Ovary (tissue), 9 donors: ENCODE results near the gene TMEM185B. TPM values are rescaled to one million over a fixed set of nuclear protein-coding genes. Genes with fewer than 3 reads are reported as not detected.

Experiments
- DNase-seq, 5 donors: peaks; one replicate each; pipeline ENCODE4 v3.0.0-alpha.2; 2019 to 2020
- H3K27ac ChIP-seq, 2 donors: fragments of 200-600 bp; one replicate each; pipeline versions ENCODE4 v1.5.1 to v1.8.0; 2019 to 2022
- H3K27me3 ChIP-seq: fragments of 200-600 bp; one replicate; pipeline ENCODE4 v1.8.0; 2022
- H3K36me3 ChIP-seq: fragments of 200-600 bp; sonication (generic); one replicate; pipeline ENCODE4 v1.5.1; 2019
- H3K4me1 ChIP-seq: one replicate; pipeline ENCODE4 v1.8.1; 2013; ENCODE audit warnings: mild to moderate bottlenecking, moderate library complexity; ENCODE audit not compliant: insufficient read depth
- H3K4me3 ChIP-seq: fragments of 200-600 bp; sonication (generic); one replicate; pipeline ENCODE4 v1.5.1; 2017
- H3K9me3 ChIP-seq, 2 donors: fragments of 200-600 bp in 1 of 2; sonication (generic) in 1 of 2; one replicate each; pipeline versions ENCODE4 v1.5.1 to v1.8.1; 2013 to 2019; ENCODE audit warnings: mild to moderate bottlenecking in 1 of 2, moderate library complexity in 1 of 2
- EP300 ChIP-seq: sonication (generic); formaldehyde crosslinking; IDR thresholded peaks from one replicate; pipeline ENCODE4 v1.6.1; 2017; ENCODE audit warnings: antibody characterized with exemption
- WGBS, 3 donors: extraction: QIAGEN DNeasy Blood & Tissue Kit in 1 of 3; methylation state at CpG; one replicate each; pipeline versions ENCODE4 v1.1.5 to v1.1.7; 2013 to 2017; 5-methylcytosine and 5-hydroxymethylcytosine counted together
- intact Hi-C, 4 donors: fragments of 100-400 bp; cut with DNase I; formaldehyde crosslinking; loops; one replicate each; pipeline versions ENCODE4 v1.11.0 to v1.15.1; 2022 to 2023
- polyA plus RNA-seq, 2 donors: library from polyadenylated mRNA; stranded (reverse); fragments of 200-250 nt in 1 of 2; fragments of 350-450 nt in 1 of 2; fragmentation: Illumina TruSeq in 1 of 2; extraction: RNeasy Lipid Tissue Mini Kit (QIAGEN cat#74804) in 1 of 2; gene quantifications; one replicate each; pipeline ENCODE4 v1.2.3, GENCODE V29; 2013 to 2014
- small RNA-seq: library from RNA; depleted of rRNA; stranded (forward); fragments of <200 nt; gene quantifications from one replicate; pipeline ENCODE3, GENCODE V24; 2016
- total RNA-seq, 7 donors: library from RNA; depleted of rRNA in 2 of 7; stranded (reverse); fragments of >200 nt in 2 of 7; fragmentation: NEBNext Ultra II Directional in 3 of 7; extraction: Animal tissue kit (Norgen Biotek cat#: 25700) in 3 of 7; gene quantifications; one replicate each; pipeline versions ENCODE4 v1.1.0 to v1.2.4, GENCODE V29; 2016 to 2023
- TF ChIP-seq, protein P1 (sequence below), 3 donors: fragments of 450-650 bp in 2 of 3; fragments of 200-600 bp in 1 of 3; IDR thresholded peaks; one replicate each; pipeline versions ENCODE4 v1.5.1 to v1.8.0; 2016 to 2022; ENCODE audit warnings: antibody characterized with exemption in 3 of 3, mild to moderate bottlenecking in 1 of 3
- donor health status: DM: no; HTN: no; CAD: no; lungs with moderate emphysema.
- donor health status: DM: no; HTN: no; CAD: no.
- donor health status: Bipolar disorder and iron deficiency.
- donor health status: DM: yes; HTN: yes; CAD: no.
- donor health status: DM: no; HTN: no; CAD: no.
- donor health status: DM: yes; HTN: yes; CAD: no.

TMEM185B gene
- total and polyA plus RNA-seq, 9 donors, result 6.4 to 26.0 (median 14.5) TPM

GRCh38 chr2:120174963-120175581 lies 48.1 kb downstream of the TMEM185B start:
- 15 to 19% (median 18%) methylated on average over 6 of the region's 6 CpGs for WGBS, 3 donors
- H3K4me1 ChIP-seq, result no peaks in the 10 kb centered on the region
- H3K36me3 ChIP-seq, result no peaks in the 10 kb centered on the region
- intact Hi-C loops, result loop anchor here in 3 of 4 donors (5.0 to 10.0 kb wide), 6 partner anchors 137 to 533 kb away; no protein-coding TSS in a partner anchor
- H3K4me3 ChIP-seq, result no peak overlapping the region
- no peaks in the 10 kb centered on the region for H3K9me3 ChIP-seq
- peak overlapping the region in 1 of 2 donors; percentile 47 for H3K27ac ChIP-seq
- TF ChIP-seq, protein P1, sequence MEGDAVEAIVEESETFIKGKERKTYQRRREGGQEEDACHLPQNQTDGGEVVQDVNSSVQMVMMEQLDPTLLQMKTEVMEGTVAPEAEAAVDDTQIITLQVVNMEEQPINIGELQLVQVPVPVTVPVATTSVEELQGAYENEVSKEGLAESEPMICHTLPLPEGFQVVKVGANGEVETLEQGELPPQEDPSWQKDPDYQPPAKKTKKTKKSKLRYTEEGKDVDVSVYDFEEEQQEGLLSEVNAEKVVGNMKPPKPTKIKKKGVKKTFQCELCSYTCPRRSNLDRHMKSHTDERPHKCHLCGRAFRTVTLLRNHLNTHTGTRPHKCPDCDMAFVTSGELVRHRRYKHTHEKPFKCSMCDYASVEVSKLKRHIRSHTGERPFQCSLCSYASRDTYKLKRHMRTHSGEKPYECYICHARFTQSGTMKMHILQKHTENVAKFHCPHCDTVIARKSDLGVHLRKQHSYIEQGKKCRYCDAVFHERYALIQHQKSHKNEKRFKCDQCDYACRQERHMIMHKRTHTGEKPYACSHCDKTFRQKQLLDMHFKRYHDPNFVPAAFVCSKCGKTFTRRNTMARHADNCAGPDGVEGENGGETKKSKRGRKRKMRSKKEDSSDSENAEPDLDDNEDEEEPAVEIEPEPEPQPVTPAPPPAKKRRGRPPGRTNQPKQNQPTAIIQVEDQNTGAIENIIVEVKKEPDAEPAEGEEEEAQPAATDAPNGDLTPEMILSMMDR (IDR thresholded peaks at IDR 0.05), result peak; percentile 18 to 66 (median 64)
- no peak for TF ChIP-seq EP300
- H3K27me3 ChIP-seq, result no peaks in the 10 kb centered on the region
- DNase-seq, result peak in 1 of 5 donors; percentile 30

Small RNA genes lying within 50 kb of the gene (small RNA-seq; reads per million reads assigned to genes)
- gene MTND4LP14, result not detected
- not detected for gene RF00019

Other genes with a start within 250 kb of the TMEM185B start
- 10 to 100 TPM; 20.5 to 39.5 (median 27.6) TPM for gene EPB41L5, start 210.3 kb downstream of the TMEM185B start, total RNA-seq
- gene EPB41L5, start 210.3 kb downstream of the TMEM185B start, polyA plus RNA-seq, result 10 to 100 TPM in 1 of 2 donors, 1 to 10 TPM in 1; 9.3 to 14.7 TPM
- gene RALB, start 29.5 kb upstream of the TMEM185B start, total RNA-seq, result 10 to 100 TPM; 18.2 to 41.2 (median 32.5) TPM
- 10 to 100 TPM; 45.1 to 92.7 TPM for gene RALB, start 29.5 kb upstream of the TMEM185B start, polyA plus RNA-seq
- 1 to 10 TPM; 1.1 to 4.8 (median 3.5) TPM for gene INHBB, start 122.7 kb upstream of the TMEM185B start, total RNA-seq
- 1 to 10 TPM; 4.8 to 6.9 TPM for gene INHBB, start 122.7 kb upstream of the TMEM185B start, polyA plus RNA-seq